ENCODE data around the gene GTPBP4. TPM values are rescaled to one million over a fixed set of nuclear protein-coding genes. Genes with fewer than 3 reads are reported as not detected.

GTPBP4 gene
- total RNA-seq, 1 experiment from 2014 or later, result 142 TPM

DNA sequence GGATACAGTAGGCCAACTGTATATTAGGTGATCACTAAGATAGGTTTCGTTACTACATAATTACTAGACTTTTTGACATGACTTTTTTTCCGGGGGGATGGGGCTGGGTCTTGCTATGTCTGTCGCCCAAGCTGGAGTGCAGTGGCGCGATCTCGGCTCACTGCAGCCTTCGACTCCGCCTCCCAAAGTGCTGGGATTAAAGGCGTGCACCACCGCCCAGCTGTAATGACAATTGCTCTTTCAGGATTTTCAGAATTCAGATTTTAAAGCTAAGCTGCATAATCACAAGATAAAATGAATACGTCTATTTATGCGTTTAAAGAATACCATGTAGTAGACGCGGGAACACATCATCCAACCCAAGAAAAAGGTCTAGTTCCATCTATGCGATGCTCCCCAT lies 59.7 kb downstream of the GTPBP4 start:
- no peaks in the 10 kb centered on the region for H3K27me3 Mint-ChIP-seq (ENCODE audit: insufficient read depth, unreplicated experiment)
- peak overlapping the region; percentile 99 for H3K27ac Mint-ChIP-seq (ENCODE audit: low read depth, unreplicated experiment)

GRCh38 chr10:1048349-1048731 lies 60.1 kb downstream of the GTPBP4 start:
- H3K4me3 Mint-ChIP-seq (ENCODE audit: unreplicated experiment), result peak overlapping the region; percentile 88
- peak; percentile 17 for DNase-seq (ENCODE audit: unreplicated experiment)
- TF ChIP-seq, protein P1, sequence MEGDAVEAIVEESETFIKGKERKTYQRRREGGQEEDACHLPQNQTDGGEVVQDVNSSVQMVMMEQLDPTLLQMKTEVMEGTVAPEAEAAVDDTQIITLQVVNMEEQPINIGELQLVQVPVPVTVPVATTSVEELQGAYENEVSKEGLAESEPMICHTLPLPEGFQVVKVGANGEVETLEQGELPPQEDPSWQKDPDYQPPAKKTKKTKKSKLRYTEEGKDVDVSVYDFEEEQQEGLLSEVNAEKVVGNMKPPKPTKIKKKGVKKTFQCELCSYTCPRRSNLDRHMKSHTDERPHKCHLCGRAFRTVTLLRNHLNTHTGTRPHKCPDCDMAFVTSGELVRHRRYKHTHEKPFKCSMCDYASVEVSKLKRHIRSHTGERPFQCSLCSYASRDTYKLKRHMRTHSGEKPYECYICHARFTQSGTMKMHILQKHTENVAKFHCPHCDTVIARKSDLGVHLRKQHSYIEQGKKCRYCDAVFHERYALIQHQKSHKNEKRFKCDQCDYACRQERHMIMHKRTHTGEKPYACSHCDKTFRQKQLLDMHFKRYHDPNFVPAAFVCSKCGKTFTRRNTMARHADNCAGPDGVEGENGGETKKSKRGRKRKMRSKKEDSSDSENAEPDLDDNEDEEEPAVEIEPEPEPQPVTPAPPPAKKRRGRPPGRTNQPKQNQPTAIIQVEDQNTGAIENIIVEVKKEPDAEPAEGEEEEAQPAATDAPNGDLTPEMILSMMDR (IDR thresholded peaks at IDR 0.05; ENCODE audit: unreplicated experiment), result no peak
- CTCF ChIA-PET, result no interaction called here
- BruUV-seq (replicated peaks), result TSS peak; percentile 72
- intact Hi-C loops (cut with micrococcal nuclease), result loop anchor here (2.0 kb wide), 1 partner anchor 118 kb away; the partner anchor contains the start of gene LARP4B
- H3K27ac Mint-ChIP-seq (ENCODE audit: low read depth, unreplicated experiment), result peak overlapping the region; percentile 99
- H3K9me3 Mint-ChIP-seq (ENCODE audit: unreplicated experiment), result no peaks in the 10 kb centered on the region
- H3K36me3 Mint-ChIP-seq (ENCODE audit: insufficient read depth, unreplicated experiment), result peaks cover 34% of the 10 kb centered on the region
- POLR2A ChIA-PET, result interaction anchor here (0.7 to 11.5 kb wide), 16 partner anchors 8 to 1422 kb away, joined by 3 to 217 read pairs (median 6); partner anchors contain the start of genes GTPBP4, IDI2, LARP4B and WDR37
- peaks cover 31% of the 10 kb centered on the region for H3K4me1 Mint-ChIP-seq (ENCODE audit: insufficient read depth, unreplicated experiment)
- H3K27me3 Mint-ChIP-seq (ENCODE audit: insufficient read depth, unreplicated experiment), result no peaks in the 10 kb centered on the region

More for the DNA sequence above, 59.7 kb downstream of the GTPBP4 start:
- Mint-ChIP-seq H3K36me3 (ENCODE audit: insufficient read depth, unreplicated experiment) (peaks cover 34% of the 10 kb centered on the region), H3K4me1 (ENCODE audit: insufficient read depth, unreplicated experiment) (peaks cover 29% of the 10 kb centered on the region), H3K9me3 (ENCODE audit: unreplicated experiment) (no peaks in the 10 kb centered on the region), H3K4me3 (ENCODE audit: unreplicated experiment) (peak overlapping the region; percentile 88)
- ChIA-PET POLR2A (interaction anchor here (0.7 to 11.5 kb wide), 11 partner anchors 8 to 1423 kb away, joined by 3 to 217 read pairs (median 7); partner anchors contain the start of genes GTPBP4, IDI2, LARP4B and WDR37), CTCF (no interaction called here)
- BruUV-seq (replicated peaks), result no TSS peak
- intact Hi-C loops (cut with micrococcal nuclease), result loop anchor here (2.0 kb wide), 1 partner anchor 117 kb away; the partner anchor contains the start of gene LARP4B
- DNase-seq (ENCODE audit: unreplicated experiment), result peak; percentile 16
- TF ChIP-seq, protein P1 (IDR thresholded peaks at IDR 0.05; ENCODE audit: unreplicated experiment), result no peak

DNA sequence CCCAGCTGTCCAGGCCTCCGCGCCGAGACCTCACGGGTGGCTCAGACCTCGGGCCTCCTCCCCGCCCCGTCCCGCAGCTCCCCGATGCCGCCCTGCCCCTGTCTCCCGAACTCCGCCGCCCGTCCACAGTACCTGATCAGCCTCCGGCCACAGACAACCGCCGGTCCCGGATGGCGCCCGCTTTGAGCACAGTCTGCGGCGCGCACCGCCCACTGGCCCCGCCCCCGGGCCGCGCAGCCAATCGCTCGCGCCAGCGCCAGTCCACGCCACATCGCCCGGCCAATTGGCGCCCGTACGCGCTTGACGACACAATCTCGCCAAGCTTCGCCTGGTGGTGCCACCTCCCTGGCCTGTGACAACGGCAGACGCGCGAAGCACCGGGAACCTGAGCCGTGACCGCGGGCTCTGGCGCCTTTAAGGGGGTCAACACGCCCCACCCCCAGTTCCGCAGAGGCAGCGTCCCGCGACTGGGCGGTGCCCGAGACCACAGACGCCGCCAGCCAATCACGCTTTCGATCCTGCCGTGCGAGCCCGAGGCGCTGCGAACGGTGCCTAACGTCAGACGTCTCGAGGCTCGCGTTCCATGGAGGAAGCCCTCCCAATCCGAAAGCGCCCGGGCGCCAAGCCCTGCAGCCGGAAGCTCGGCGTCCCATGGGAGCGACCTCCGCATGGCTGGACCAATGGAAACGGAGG lies 60.6 kb downstream of the GTPBP4 start, which contains the start of gene IDI1:
TSS of gene IDI1 (minus strand) at position 388 of the 693 bp plus-strand sequence. CDS start at position 272, 116 bp downstream.
- TF ChIP-seq, protein P1 (IDR thresholded peaks at IDR 0.05; ENCODE audit: unreplicated experiment), result no peak
- H3K9me3 Mint-ChIP-seq (ENCODE audit: unreplicated experiment), result no peaks in the 10 kb centered on the region
- peak; percentile 98 for DNase-seq (ENCODE audit: unreplicated experiment)
- no peaks in the 10 kb centered on the region for H3K27me3 Mint-ChIP-seq (ENCODE audit: insufficient read depth, unreplicated experiment)
- H3K4me3 Mint-ChIP-seq (ENCODE audit: unreplicated experiment), result peak within 1 kb of the TSS; percentile 88
- H3K27ac Mint-ChIP-seq (ENCODE audit: low read depth, unreplicated experiment), result peak within 1 kb of the TSS; percentile 99
- no TSS peak for BruUV-seq (replicated peaks)
- intact Hi-C loops (cut with micrococcal nuclease), result loop anchor here (2.0 kb wide), 1 partner anchor 118 kb away; the partner anchor contains the start of gene LARP4B
- ChIA-PET POLR2A (interaction anchor here (0.7 to 11.5 kb wide), 23 partner anchors 9 to 913 kb away, joined by 3 to 217 read pairs (median 4); partner anchors contain the start of genes GTPBP4, IDI2, LARP4B and ZMYND11), CTCF (interaction anchor here (0.8 kb wide), 2 partner anchors 21 to 26 kb away, joined by 4 read pairs; no protein-coding TSS in a partner anchor)
- peaks cover 36% of the 10 kb centered on the region for H3K4me1 Mint-ChIP-seq (ENCODE audit: insufficient read depth, unreplicated experiment)
- H3K36me3 Mint-ChIP-seq (ENCODE audit: insufficient read depth, unreplicated experiment), result peaks cover 33% of the 10 kb centered on the region

DNA sequence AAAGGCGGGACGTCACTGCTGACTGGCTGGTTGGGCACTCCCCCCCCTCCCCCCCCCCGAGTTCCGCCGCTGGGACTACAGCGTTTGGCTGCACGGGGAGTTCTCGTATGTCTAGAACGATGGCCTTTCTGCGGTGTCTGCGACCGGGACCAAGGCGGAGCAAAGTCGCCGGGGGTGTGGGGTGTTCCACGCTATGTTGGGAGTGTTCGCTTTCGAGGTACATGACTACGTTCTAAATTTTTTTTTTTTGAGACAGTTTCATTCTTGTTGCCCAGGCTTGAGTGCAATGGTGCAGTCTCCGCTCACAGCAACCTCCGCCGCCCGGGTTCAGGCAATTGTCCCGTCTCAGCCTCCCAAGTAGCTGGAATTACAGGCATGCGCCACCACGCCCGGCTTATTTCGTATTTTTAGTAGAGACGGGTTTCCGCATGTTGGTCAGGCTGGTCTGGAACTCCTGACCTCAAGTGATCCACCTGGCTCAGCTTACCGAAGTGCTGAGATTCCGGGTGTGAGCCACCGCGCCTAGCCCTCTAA lies 61.3 kb downstream of the GTPBP4 start:
- ChIA-PET POLR2A (interaction anchor here (0.7 to 11.5 kb wide), 23 partner anchors 8 to 914 kb away, joined by 3 to 217 read pairs (median 4); partner anchors contain the start of genes GTPBP4, IDI2, LARP4B and ZMYND11), CTCF (interaction anchor here (0.8 to 1.3 kb wide), 4 partner anchors 8 to 25 kb away, joined by 3 to 5 read pairs (median 4); no protein-coding TSS in a partner anchor)
- peaks cover 36% of the 10 kb centered on the region for H3K4me1 Mint-ChIP-seq (ENCODE audit: insufficient read depth, unreplicated experiment)
- peak overlapping the region; percentile 99 for H3K27ac Mint-ChIP-seq (ENCODE audit: low read depth, unreplicated experiment)
- intact Hi-C loops (cut with micrococcal nuclease), result loop anchor here (2.0 kb wide), 1 partner anchor 119 kb away; the partner anchor contains the start of gene LARP4B
- BruUV-seq (replicated peaks), result no TSS peak
- no peak for DNase-seq (ENCODE audit: unreplicated experiment)
- no peaks in the 10 kb centered on the region for H3K9me3 Mint-ChIP-seq (ENCODE audit: unreplicated experiment)
- peaks cover 27% of the 10 kb centered on the region for H3K36me3 Mint-ChIP-seq (ENCODE audit: insufficient read depth, unreplicated experiment)
- TF ChIP-seq, protein P1 (IDR thresholded peaks at IDR 0.05; ENCODE audit: unreplicated experiment), result no peak
- H3K4me3 Mint-ChIP-seq (ENCODE audit: unreplicated experiment), result peak overlapping the region; percentile 88
- H3K27me3 Mint-ChIP-seq (ENCODE audit: insufficient read depth, unreplicated experiment), result no peaks in the 10 kb centered on the region
